K562 (cell line): ENCODE measurements around the gene PRR19. TPM values are rescaled to one million over a fixed set of nuclear protein-coding genes. Genes with fewer than 3 reads are reported as not detected.
A peak's percentile ranks its signal among the peaks of the same experiment; 100 is the strongest.

ENCODE experiments used
- ATAC-seq: fragments of 200-7000 bp; cut with Tn5 transposase; 3 replicates; pipeline ENCODE4 v1.9.1; 2020; ENCODE audit warnings: moderate library complexity
- BruUV-seq: library from RNA; stranded (reverse); fragments of 400-500 nt; replicated peaks from 2 replicates; lab custom pipeline; 2021; lab: Mats Ljungman, UMichigan
- CTCF ChIA-PET: fragments of 300-600 bp; formaldehyde crosslinking; extraction: SDS; loops from one replicate; lab custom pipeline; 2021; ENCODE audit warnings: low intra/inter-chr PET ratio; lab: Yijun Ruan, JAX
- POLR2A ChIA-PET: fragments of 300-600, 350-650 bp; sonication (Branson Sonifier 250); formaldehyde crosslinking; extraction: SDS; loops from one replicate; lab custom pipeline; 2021; ENCODE audit warnings: antibody characterized with exemption, inconsistent platforms; lab: Yijun Ruan, JAX
- DNase-seq, 4 experiments: peaks; one replicate each; pipeline versions ENCODE4 v3.0.0 to v3.0.0-alpha.2; 2011 to 2018; ENCODE audit warnings: low spot score in 3 of 4, mixed read lengths in 3 of 4; ENCODE audit errors: extremely low read depth in 1 of 4
- FAIRE-seq: peaks from 2 replicates; lab custom pipeline; 2011; peaks lifted over from hg19 to GRCh38; lab: Jason Lieb, UNC
- H2AFZ ChIP-seq: 2 replicates; pipeline ENCODE4 v1.6.0; 2011; ENCODE audit warnings: low read depth, low read length, control low read depth, inconsistent platforms
- H3K27ac ChIP-seq: fragments of 200-600 bp; 3 replicates; pipeline ENCODE4 v1.8.0; 2011; ENCODE audit warnings: low read depth, mild to moderate bottlenecking, control low read depth, inconsistent platforms, low read length, moderate library complexity, mixed read lengths; ENCODE audit errors: extremely low read depth
- H3K27me3 ChIP-seq, 2 experiments: fragments of 300-600 bp in 1 of 2; 2 replicates in 1 of 2; 3 replicates in 1 of 2; pipeline versions ENCODE4 v1.6.0 to v1.8.0; 2011; ENCODE audit warnings: inconsistent platforms in 2 of 2, low read length in 2 of 2, mild to moderate bottlenecking in 1 of 2, mixed read lengths in 1 of 2, moderate library complexity in 1 of 2; ENCODE audit not compliant: control insufficient read depth in 2 of 2, insufficient read depth in 2 of 2
- H3K36me3 ChIP-seq: fragments of 300-600 bp; 3 replicates; pipeline ENCODE4 v1.8.0; 2011; ENCODE audit warnings: mild to moderate bottlenecking, low read length, inconsistent platforms; ENCODE audit not compliant: control insufficient read depth, insufficient read depth
- H3K4me1 ChIP-seq, 2 experiments: fragments of 200-600 bp in 1 of 2; replicated peaks in 1 of 2; 2 replicates in 1 of 2; 3 replicates in 1 of 2; pipeline versions ENCODE4 v1.5.1 to v1.8.0; 2011; ENCODE audit warnings: inconsistent platforms in 2 of 2, low read length in 2 of 2, mild to moderate bottlenecking in 1 of 2, mixed read lengths in 1 of 2, moderate library complexity in 1 of 2; ENCODE audit not compliant: control insufficient read depth in 2 of 2, insufficient read depth in 2 of 2
- H3K4me2 ChIP-seq: 2 replicates; pipeline ENCODE4 v1.6.1; 2011; ENCODE audit warnings: low read length, control low read depth, inconsistent platforms, mixed read lengths; ENCODE audit not compliant: insufficient read depth
- H3K4me3 ChIP-seq: fragments of 200-600 bp; sonication (generic), shearing (Covaris generic); 2 replicates; pipeline ENCODE4 v1.5.1; 2016; ENCODE audit warnings: control low read depth, inconsistent platforms
- H3K79me2 ChIP-seq: fragments of 200-600 bp; 3 replicates; pipeline ENCODE4 v1.8.0; 2011; ENCODE audit warnings: low read length, inconsistent platforms; ENCODE audit not compliant: control insufficient read depth, insufficient read depth
- H3K9ac ChIP-seq, 2 experiments: 2 replicates each; pipeline versions ENCODE4 v1.6.0 to v1.6.1; 2011; ENCODE audit warnings: low read depth in 2 of 2, low read length in 2 of 2, control low read depth in 1 of 2, inconsistent platforms in 1 of 2, mild to moderate bottlenecking in 1 of 2, mixed read lengths in 1 of 2; ENCODE audit not compliant: insufficient read depth in 1 of 2
- H3K9me1 ChIP-seq: one replicate; pipeline ENCODE4 v1.6.0; 2011; ENCODE audit warnings: inconsistent platforms, mild to moderate bottlenecking, low read length, moderate library complexity; ENCODE audit not compliant: control insufficient read depth, insufficient read depth
- H3K9me3 ChIP-seq: replicated peaks from 2 replicates; pipeline ENCODE4 v1.5.1; 2011; ENCODE audit warnings: low read depth, low read length, inconsistent platforms; ENCODE audit not compliant: control insufficient read depth, insufficient read depth
- H4K20me1 ChIP-seq: replicated peaks from 2 replicates; pipeline ENCODE4 v1.6.1; 2011; ENCODE audit warnings: low read length, inconsistent platforms, mixed read lengths; ENCODE audit not compliant: control insufficient read depth, insufficient read depth
- ATF4 ChIP-seq: fragments of 450-650 bp; formaldehyde crosslinking; IDR thresholded peaks from 2 replicates; pipeline ENCODE4 v1.4.0; 2022; ENCODE audit warnings: mild to moderate bottlenecking, moderate library complexity
- CHCHD3 ChIP-seq: fragments of 250-450 bp; sonication (Bioruptor Pico); IDR thresholded peaks from 2 replicates; pipeline ENCODE4 v2.1.2; 2022; ENCODE audit warnings: mild to moderate bottlenecking
- E2F1 ChIP-seq: sonication (generic); formaldehyde crosslinking; IDR thresholded peaks from 2 replicates; pipeline ENCODE4 v1.8.1; 2023; ENCODE audit warnings: mild to moderate bottlenecking, missing genetic modification reagents, moderate library complexity
- ELK3 ChIP-seq: fragments of 450-650 bp; formaldehyde crosslinking; IDR thresholded peaks from 2 replicates; pipeline ENCODE4 v1.4.0; 2020; ENCODE audit warnings: mild to moderate bottlenecking
- HDGF ChIP-seq: fragments of 450-650 bp; IDR thresholded peaks from 2 replicates; pipeline ENCODE4 v1.6.1; 2016
- HINFP ChIP-seq: fragments of 450-650 bp; conservative IDR thresholded peaks from 2 replicates; pipeline ENCODE4 v1.6.1; 2016; ENCODE audit warnings: missing genetic modification characterization, low read depth, mild to moderate bottlenecking, control low read depth, missing compliant biosample characterization
- KHSRP ChIP-seq: fragments of 450-650 bp; IDR thresholded peaks from 2 replicates; pipeline ENCODE4 v1.6.1; 2017
- RB1 ChIP-seq: fragments of 450-650 bp; IDR thresholded peaks from 2 replicates; pipeline ENCODE4 v1.6.1; 2017; ENCODE audit warnings: low read depth, mild to moderate bottlenecking
- STAT5A ChIP-seq: IDR thresholded peaks from 2 replicates; pipeline ENCODE4 v1.6.1; 2012; ENCODE audit warnings: low read length, inconsistent platforms, borderline replicate concordance
- ZC3H8 ChIP-seq: fragments of 450-650 bp; IDR thresholded peaks from 2 replicates; pipeline ENCODE4 v1.6.1; 2017
- ZZZ3 ChIP-seq: fragments of 450-650 bp; IDR thresholded peaks from 2 replicates; pipeline ENCODE4 v1.6.1; 2016; ENCODE audit warnings: antibody characterized with exemption, mild to moderate bottlenecking, moderate library complexity
- WGBS: fragments of 100-300 bp; shearing (Covaris generic); methylation state at CpG from one replicate; pipeline ENCODE4 v1.1.6; 2016; ENCODE audit warnings: low coverage, mixed read lengths; ENCODE audit not compliant: insufficient coverage; ENCODE audit errors: missing lambda C conversion rate; 5-methylcytosine and 5-hydroxymethylcytosine counted together
- in situ Hi-C: fragments of 300-500 bp; cut with MboI; formaldehyde crosslinking; loops from 4 replicates; pipeline ENCODE4 v1.15.0; 2018; ENCODE audit warnings: inconsistent platforms, mixed read lengths
- intact Hi-C: fragments of 100-400 bp; cut with micrococcal nuclease; formaldehyde crosslinking; loops from 2 replicates; pipeline ENCODE4 v1.14.2; 2022
- polyA plus RNA-seq, 8 experiments: library from polyadenylated mRNA; depleted of rRNA in 4 of 8; stranded (reverse) in 5 of 8; unstranded in 3 of 8; fragments of >200 nt; fragmentation: Nextera tagmentation in 2 of 8; fragmentation: Illumina TruSeq in 1 of 8; extraction: Ambion mirVana in 2 of 8; extraction: Trizol in 1 of 8; gene quantifications; 2 replicates each; pipeline versions ENCODE4 v1.2.1 to v1.2.3, GENCODE V29; 2011 to 2014; ENCODE audit warnings: inconsistent platforms in 1 of 8, missing spikeins in 1 of 8
- total RNA-seq, 7 experiments: library from RNA; depleted of rRNA in 6 of 7; stranded (reverse); fragments of >200 nt in 6 of 7; fragmentation: Illumina TruSeq in 2 of 7; extraction: Trizol in 2 of 7; gene quantifications; 2 replicates each; pipeline versions ENCODE4 v1.2.1 to v1.2.3, GENCODE V29; 2011 to 2021; ENCODE audit warnings: low replicate concordance in 1 of 7

The PRR19 gene
- total and polyA plus RNA-seq, 9 of the 15 experiments (the other 6 are each of a cell fraction or from before 2014, with no cell fraction given), result 0.10 to 1.6 (median 0.54) TPM

GRCh38 chr19:42303101-42303464, 1.2 kb downstream of the PRR19 start (continued):
- TF ChIP-seq RB1 (0 out of 2 replicates have a peak, but pooled peaks have one; percentile 8), STAT5A (no peak), HINFP (0 out of 2 replicates have a peak, but pooled peaks have one; percentile 12), KHSRP (no peak), CHCHD3 (no peak), E2F1 (CRISPR knock-in tag) (0 out of 2 replicates have a peak, but pooled peaks have one; percentile 47), ZC3H8 (no peak), HDGF (0 out of 2 replicates have a peak, but pooled peaks have one; percentile 14)

GRCh38 chr19:42303876-42304275, 1.9 kb downstream of the PRR19 start:
- in situ Hi-C loops, result no loop called here
- Histone ChIP-seq H3K9me3 (no peaks in the 10 kb centered on the region), H3K4me3 (no peak overlapping the region), H3K9ac (peak overlapping the region; percentile 12 to 53; a peak in 3 of 4 replicates), H3K27me3 (no peaks in the 10 kb centered on the region), H3K4me2 (no peak overlapping the region), H4K20me1 (peaks cover 7% of the 10 kb centered on the region; the same call in 1 of the 2 replicates), H3K79me2 (peaks cover 14% of the 10 kb centered on the region), H2AFZ (peak overlapping the region; percentile 93), H3K9me1 (no peaks in the 10 kb centered on the region), H3K27ac (peak overlapping the region; percentile 77; the same call in 2 of the 3 replicates), H3K4me1 (peaks cover 21 to 45% of the 10 kb centered on the region in 2 experiments), H3K36me3 (peaks cover 9% of the 10 kb centered on the region; the same call in 2 of the 3 replicates)
- DNase-seq, result no peak
- CTCF ChIA-PET, result no interaction called here
- POLR2A ChIA-PET, result interaction anchor here (0.5 to 1.5 kb wide), 2 partner anchors 31 to 64 kb away, joined by 3 to 4 read pairs; no protein-coding TSS in a partner anchor
- no peak for ATAC-seq
- FAIRE-seq, result no peak
- BruUV-seq, result no TSS peak
- 79% methylated on average over 8 of the region's 8 CpGs for WGBS
- intact Hi-C loops, result no loop called here
- TF ChIP-seq ZZZ3 (no peak), ATF4 (CRISPR knock-in tag) (no peak), ELK3 (CRISPR knock-in tag) (no peak)
